Smooth muscle cell (in vitro differentiated cells): ENCODE results near the gene ADAMTS16. TPM values are rescaled to one million over a fixed set of nuclear protein-coding genes. Genes with fewer than 3 reads are reported as not detected.

Experiments used
- DNase-seq: peaks from one replicate; lab custom pipeline; 2025; ENCODE audit not compliant: unreplicated experiment; lab: John Stamatoyannopoulos, UW
- H2AFZ ChIP-seq: fragments of 200-600 bp; sonication (generic); 2 replicates; pipeline ENCODE4 v1.6.0; 2016; ENCODE audit warnings: antibody characterized with exemption, low read depth, mild to moderate bottlenecking
- H3F3A ChIP-seq: fragments of 200-600 bp; sonication (generic); 2 replicates; pipeline ENCODE4 v1.6.0; 2017; ENCODE audit warnings: antibody characterized with exemption, low read depth
- H3K27ac ChIP-seq: fragments of 200-600 bp; sonication (generic); 2 replicates; pipeline ENCODE4 v1.5.1; 2016; ENCODE audit warnings: low read depth, mild to moderate bottlenecking
- H3K27me3 ChIP-seq: fragments of 200-600 bp; sonication (generic); 2 replicates; pipeline ENCODE4 v1.6.1; 2016; ENCODE audit warnings: low read depth, mild to moderate bottlenecking
- H3K36me3 ChIP-seq: fragments of 200-600 bp; sonication (generic); 2 replicates; pipeline ENCODE4 v1.5.1; 2016; ENCODE audit warnings: low read depth
- H3K4me1 ChIP-seq: fragments of 200-600 bp; sonication (generic); 2 replicates; pipeline ENCODE4 v1.5.1; 2016; ENCODE audit warnings: low read depth
- H3K4me2 ChIP-seq: fragments of 200-600 bp; sonication (generic); 2 replicates; pipeline ENCODE4 v1.6.0; 2016; ENCODE audit warnings: mild to moderate bottlenecking
- H3K4me3 ChIP-seq: fragments of 200-600 bp; sonication (generic); 2 replicates; pipeline ENCODE4 v1.5.1; 2016; ENCODE audit warnings: mild to moderate bottlenecking
- H3K79me2 ChIP-seq: fragments of 200-600 bp; sonication (generic); 2 replicates; pipeline ENCODE4 v1.6.0; 2016; ENCODE audit warnings: low read depth, mild to moderate bottlenecking
- H3K9ac ChIP-seq: fragments of 200-600 bp; sonication (generic); 2 replicates; pipeline ENCODE4 v1.6.0; 2016; ENCODE audit warnings: low read depth
- H3K9me3 ChIP-seq: fragments of 200-600 bp; sonication (generic); replicated peaks from 2 replicates; pipeline ENCODE4 v1.5.1; 2016; ENCODE audit warnings: low read depth
- H4K20me1 ChIP-seq: fragments of 200-600 bp; sonication (generic); 2 replicates; pipeline ENCODE4 v1.6.0; 2016; ENCODE audit warnings: low read depth
- WGBS: methylation state at CpG from one replicate; pipeline ENCODE4 v1.1.7; 2016; ENCODE audit warnings: low lambda C conversion rate; 5-methylcytosine and 5-hydroxymethylcytosine counted together
- polyA plus RNA-seq: library from polyadenylated mRNA; unstranded; fragments of >200 nt; fragmentation: Nextera tagmentation; extraction: Ambion mirVana; gene quantifications from 2 replicates; pipeline ENCODE4 v1.2.1, GENCODE V29; 2016
- total RNA-seq: library from RNA; depleted of rRNA; stranded (reverse); fragments of >200 nt; gene quantifications from 2 replicates; pipeline ENCODE4 v1.2.3, GENCODE V29; 2014
- TF ChIP-seq, protein P1 (sequence below): fragments of 200-600 bp; sonication (generic); IDR thresholded peaks from 2 replicates; pipeline ENCODE4 v1.5.1; 2017; ENCODE audit warnings: borderline replicate concordance, mild to moderate bottlenecking, antibody characterized with exemption; ENCODE audit not compliant: insufficient read depth, poor library complexity, severe bottlenecking

ADAMTS16 gene
- total and polyA plus RNA-seq, 2 experiments from 2014 or later = 4.7 to 6.2 TPM

DNA sequence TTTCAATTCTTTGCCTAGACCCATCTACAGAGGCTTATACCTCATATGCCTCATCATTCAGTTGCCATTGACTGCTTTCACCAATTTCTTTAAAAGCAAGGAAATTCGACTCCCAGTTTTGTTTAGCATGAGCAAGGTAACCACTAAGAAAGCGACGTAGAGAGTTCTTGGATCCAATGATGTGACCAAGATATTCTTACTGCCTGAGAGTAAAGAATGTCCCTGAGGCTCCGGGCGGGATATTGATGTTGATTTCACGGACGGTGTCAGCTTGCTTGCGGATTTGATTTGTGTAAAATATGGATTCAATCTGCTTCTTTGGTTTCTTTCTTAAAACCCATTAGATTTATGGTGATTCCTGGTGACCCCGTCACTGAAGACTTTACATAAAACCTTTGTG lies 147.3 kb downstream of the ADAMTS16 start:
- WGBS = 93% methylated on average over 9 of the region's 9 CpGs
- no peaks in the 10 kb centered on the region for H3F3A ChIP-seq

DNA sequence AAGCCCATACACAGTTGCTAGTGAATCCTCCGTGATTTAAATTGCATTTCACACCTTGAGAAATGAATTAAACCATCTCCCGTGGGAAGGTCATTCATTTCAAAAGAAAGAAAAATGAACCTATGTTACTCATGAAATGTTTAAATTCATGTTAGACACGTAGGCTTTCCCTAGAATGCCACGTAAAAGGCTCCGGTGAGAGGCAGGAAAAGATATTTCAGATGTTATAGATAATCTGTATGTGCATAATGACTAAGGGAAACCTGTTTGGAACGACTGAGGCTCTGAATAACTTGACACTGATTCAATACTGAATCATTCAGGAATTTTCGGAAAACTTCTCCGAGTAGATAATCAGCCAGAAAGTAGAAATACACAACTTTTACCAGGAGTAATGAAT lies 148.1 kb downstream of the ADAMTS16 start:
- Histone ChIP-seq H4K20me1 (no peaks in the 10 kb centered on the region), H3K9ac (no peak overlapping the region), H3K27me3 (no peaks in the 10 kb centered on the region), H3F3A (no peaks in the 10 kb centered on the region), H3K36me3 (no peaks in the 10 kb centered on the region), H3K4me2 (no peak overlapping the region), H3K27ac (peak overlapping the region; percentile 12), H2AFZ (no peak overlapping the region), H3K4me1 (no peaks in the 10 kb centered on the region), H3K79me2 (no peaks in the 10 kb centered on the region), H3K9me3 (peaks cover 5% of the 10 kb centered on the region), H3K4me3 (no peak overlapping the region)
- WGBS = 57% methylated on average over 8 of the region's 8 CpGs
- no peak for DNase-seq
- TF ChIP-seq, protein P1, sequence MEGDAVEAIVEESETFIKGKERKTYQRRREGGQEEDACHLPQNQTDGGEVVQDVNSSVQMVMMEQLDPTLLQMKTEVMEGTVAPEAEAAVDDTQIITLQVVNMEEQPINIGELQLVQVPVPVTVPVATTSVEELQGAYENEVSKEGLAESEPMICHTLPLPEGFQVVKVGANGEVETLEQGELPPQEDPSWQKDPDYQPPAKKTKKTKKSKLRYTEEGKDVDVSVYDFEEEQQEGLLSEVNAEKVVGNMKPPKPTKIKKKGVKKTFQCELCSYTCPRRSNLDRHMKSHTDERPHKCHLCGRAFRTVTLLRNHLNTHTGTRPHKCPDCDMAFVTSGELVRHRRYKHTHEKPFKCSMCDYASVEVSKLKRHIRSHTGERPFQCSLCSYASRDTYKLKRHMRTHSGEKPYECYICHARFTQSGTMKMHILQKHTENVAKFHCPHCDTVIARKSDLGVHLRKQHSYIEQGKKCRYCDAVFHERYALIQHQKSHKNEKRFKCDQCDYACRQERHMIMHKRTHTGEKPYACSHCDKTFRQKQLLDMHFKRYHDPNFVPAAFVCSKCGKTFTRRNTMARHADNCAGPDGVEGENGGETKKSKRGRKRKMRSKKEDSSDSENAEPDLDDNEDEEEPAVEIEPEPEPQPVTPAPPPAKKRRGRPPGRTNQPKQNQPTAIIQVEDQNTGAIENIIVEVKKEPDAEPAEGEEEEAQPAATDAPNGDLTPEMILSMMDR = no peak

More for the DNA sequence above, 147.3 kb downstream of the ADAMTS16 start:
- no peak overlapping the region for H3K27ac ChIP-seq
- H3K4me1 ChIP-seq = no peaks in the 10 kb centered on the region
- H3K9me3 ChIP-seq = peaks cover 7% of the 10 kb centered on the region
- no peak overlapping the region for H3K9ac ChIP-seq
- no peaks in the 10 kb centered on the region for H4K20me1 ChIP-seq
- H3K4me2 ChIP-seq = no peak overlapping the region
- DNase-seq = no peak
- H2AFZ ChIP-seq = no peak overlapping the region
- TF ChIP-seq, protein P1 = no peak
- no peak overlapping the region for H3K4me3 ChIP-seq
- H3K36me3 ChIP-seq = no peaks in the 10 kb centered on the region
- no peaks in the 10 kb centered on the region for H3K27me3 ChIP-seq
- no peaks in the 10 kb centered on the region for H3K79me2 ChIP-seq

DNA sequence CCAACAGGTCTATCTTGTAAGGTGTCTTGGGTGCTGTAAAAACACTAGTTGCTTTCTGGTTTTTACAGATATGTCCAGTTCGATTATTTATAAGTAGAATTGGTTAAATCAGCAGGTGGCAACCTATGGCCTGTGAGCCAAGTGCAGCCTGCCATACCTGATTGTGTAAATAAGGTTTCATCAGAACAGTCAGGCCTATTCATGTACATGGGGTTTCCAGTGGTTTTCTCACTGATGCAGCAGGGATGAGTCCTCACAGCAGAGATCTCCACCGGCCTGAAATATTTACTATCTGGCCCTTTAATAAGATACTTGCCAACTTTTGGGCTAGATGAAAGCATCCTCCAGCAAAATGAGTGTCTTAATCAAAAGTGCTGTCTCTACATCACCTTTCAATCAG lies 149.4 kb downstream of the ADAMTS16 start:
- Histone ChIP-seq H3K4me2 (no peak overlapping the region), H4K20me1 (no peaks in the 10 kb centered on the region), H3K36me3 (no peaks in the 10 kb centered on the region), H3K27me3 (no peaks in the 10 kb centered on the region), H3F3A (no peaks in the 10 kb centered on the region), H3K4me3 (no peak overlapping the region), H3K27ac (no peak overlapping the region), H3K4me1 (no peaks in the 10 kb centered on the region), H3K9me3 (no peaks in the 10 kb centered on the region), H2AFZ (no peak overlapping the region), H3K9ac (no peak overlapping the region), H3K79me2 (no peaks in the 10 kb centered on the region)
- no peak for DNase-seq
- TF ChIP-seq, protein P1 = no peak
- 87% methylated on average over 2 of the region's 2 CpGs for WGBS

DNA sequence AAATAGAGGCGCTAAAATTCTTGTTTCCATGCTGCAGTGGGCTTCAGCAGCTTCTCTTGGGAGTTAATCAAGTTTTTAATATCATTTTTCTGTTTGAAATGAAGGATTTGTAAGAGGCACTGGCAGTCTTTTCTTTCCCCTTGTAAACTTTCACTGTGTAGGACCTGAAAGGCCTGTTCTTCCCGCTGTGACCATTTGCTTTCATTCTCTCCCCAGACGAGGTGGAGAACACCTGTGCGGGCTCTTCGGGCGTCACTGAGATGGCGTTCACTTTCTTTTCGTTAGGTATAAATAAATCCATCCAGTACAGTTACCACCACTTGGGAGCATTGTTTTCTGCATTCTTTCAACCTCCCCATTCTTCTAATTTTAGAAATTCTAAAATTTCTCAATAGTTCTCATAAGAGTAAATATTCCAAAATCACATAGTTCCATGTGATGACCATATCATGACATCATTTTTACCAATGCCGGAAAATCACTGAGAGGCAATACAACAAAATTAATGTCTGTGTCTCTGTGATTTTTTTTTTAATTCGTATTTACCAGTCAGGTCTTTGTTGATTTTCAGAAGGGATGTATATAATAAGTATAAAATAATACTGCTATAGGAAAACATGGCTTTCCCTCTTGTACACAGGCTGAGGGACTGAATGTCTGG lies 150.7 kb downstream of the ADAMTS16 start:
- no peak overlapping the region for H3K9ac ChIP-seq
- no peaks in the 10 kb centered on the region for H3F3A ChIP-seq
- H3K27me3 ChIP-seq = no peaks in the 10 kb centered on the region
- H3K27ac ChIP-seq = no peak overlapping the region
- no peak overlapping the region for H3K4me2 ChIP-seq
- H3K4me3 ChIP-seq = no peak overlapping the region
- TF ChIP-seq, protein P1 = no peak
- no peaks in the 10 kb centered on the region for H4K20me1 ChIP-seq
- no peaks in the 10 kb centered on the region for H3K9me3 ChIP-seq
- H3K36me3 ChIP-seq = no peaks in the 10 kb centered on the region
- H3K4me1 ChIP-seq = no peaks in the 10 kb centered on the region
- no peak for DNase-seq
- no peaks in the 10 kb centered on the region for H3K79me2 ChIP-seq
- H2AFZ ChIP-seq = no peak overlapping the region
- 84% methylated on average over 10 of the region's 10 CpGs for WGBS
